Metanephros (tissue), 2 donors: ENCODE data around the gene ZNF764. TPM values are rescaled to one million over a fixed set of nuclear protein-coding genes. Genes with fewer than 3 reads are reported as not detected.

ENCODE experiments used
- small RNA-seq: library from RNA; depleted of rRNA; stranded (forward); fragments of <200 nt; gene quantifications from one replicate; pipeline ENCODE3, GENCODE V24; 2014; ENCODE audit warnings: low replicate concordance
- total RNA-seq: library from RNA; depleted of rRNA; stranded (reverse); fragments of >200 nt; gene quantifications from one replicate; pipeline ENCODE4 v1.2.3, GENCODE V29; 2014

Gene ZNF764
- total RNA-seq, result 14.5 TPM

GRCh38 chr16:30557957-30558788 lies at the start of gene ZNF764:
Gene ZNF764, minus strand, starts transcription at chr16:30558374. Its CDS starts 192 bp downstream, at chr16:30558182.

GRCh38 chr16:30585400-30586191 lies 27.4 kb upstream of the ZNF764 start, which contains the start of gene ZNF785:
Gene ZNF785, minus strand, starts transcription at chr16:30585697. Its CDS starts 86 bp downstream, at chr16:30585611.

GRCh38 chr16:30571445-30572322 lies 13.5 kb upstream of the ZNF764 start, which contains the start of gene ZNF688:
Gene ZNF688, minus strand, starts transcription at chr16:30571714. Its CDS starts 85 bp downstream, at chr16:30571629.

GRCh38 chr16:30534368-30535105 lies 23.6 kb downstream of the ZNF764 start, which contains the start of gene ZNF747:
Gene ZNF747, minus strand, starts transcription at chr16:30534858. Its CDS starts 179 bp downstream, at chr16:30534679.

GRCh38 chr16:30526137-30526822 lies 31.9 kb downstream of the ZNF764 start, which contains the start of gene ZNF768:
Gene ZNF768, minus strand, starts transcription at chr16:30526566. Its CDS starts 153 bp downstream, at chr16:30526413.

Small RNA genes lying within 50 kb of the gene (small RNA-seq; reads per million reads assigned to genes)
- gene AC093249.4, result not detected
- gene MIR4518, result not detected

Other genes starting within 250 kb of the ZNF764 start
- gene CD2BP2, start 203.1 kb downstream of the ZNF764 start, total RNA-seq, result 27.7 TPM
- gene TBC1D10B, start 187.9 kb downstream of the ZNF764 start, total RNA-seq, result 30.4 TPM
- gene MYL11, start 183.6 kb downstream of the ZNF764 start, total RNA-seq, result 1,522 TPM
- 0.41 TPM for gene SEPTIN1, start 175.8 kb downstream of the ZNF764 start, total RNA-seq
- 11.4 TPM for gene ZNF48, start 163.0 kb downstream of the ZNF764 start, total RNA-seq
- gene ZNF771, start 150.8 kb downstream of the ZNF764 start, total RNA-seq, result 12.3 TPM
- gene DCTPP1, start 128.3 kb downstream of the ZNF764 start, total RNA-seq, result 26.9 TPM
- 47.6 TPM for gene SEPHS2, start 112.5 kb downstream of the ZNF764 start, total RNA-seq
- gene ITGAL, start 85.6 kb downstream of the ZNF764 start, total RNA-seq, result 9.5 TPM
- 33.8 TPM for gene ZNF768, start 31.8 kb downstream of the ZNF764 start, total RNA-seq
- gene ZNF747, start 23.5 kb downstream of the ZNF764 start, total RNA-seq, result 16.9 TPM
- 12.1 TPM for gene ZNF688, start 13.3 kb upstream of the ZNF764 start, total RNA-seq
- 20.3 TPM for gene ZNF785, start 27.3 kb upstream of the ZNF764 start, total RNA-seq
- 10.0 TPM for gene ZNF689, start 52.0 kb upstream of the ZNF764 start, total RNA-seq
- 18.8 TPM for gene PRR14, start 92.6 kb upstream of the ZNF764 start, total RNA-seq
- 31.3 TPM for gene FBRS, start 100.1 kb upstream of the ZNF764 start, total RNA-seq
- gene SRCAP, start 140.8 kb upstream of the ZNF764 start, total RNA-seq, result 47.5 TPM
- 22.6 TPM for gene PHKG2, start 190.1 kb upstream of the ZNF764 start, total RNA-seq
- 7.0 TPM for gene CFAP119, start 203.7 kb upstream of the ZNF764 start, total RNA-seq
- gene RNF40, start 203.9 kb upstream of the ZNF764 start, total RNA-seq, result 92.8 TPM
- gene ZNF629, start 228.8 kb upstream of the ZNF764 start, total RNA-seq, result 17.5 TPM